Nephron (organoid): Measurements from ENCODE around the gene SUSD5.

Source experiments
- H3K27ac Mint-ChIP-seq, 3 experiments: 2 replicates each; pipeline ENCODE4 v1.8.0; 2020; ENCODE audit warnings: mixed read lengths in 3 of 3, mild to moderate bottlenecking in 2 of 3, moderate library complexity in 1 of 3
- H3K27me3 Mint-ChIP-seq: 2 replicates; pipeline ENCODE4 v1.8.0; 2021; ENCODE audit warnings: low read depth, mild to moderate bottlenecking, moderate library complexity, mixed read lengths
- H3K36me3 Mint-ChIP-seq: 2 replicates; pipeline ENCODE4 v1.8.0; 2020; ENCODE audit warnings: low read depth, mixed read lengths
- H3K4me1 Mint-ChIP-seq: 2 replicates; pipeline ENCODE4 v1.8.0; 2020; ENCODE audit warnings: mixed read lengths
- H3K4me3 Mint-ChIP-seq, 3 experiments: 2 replicates each; pipeline ENCODE4 v1.8.0; 2020; ENCODE audit warnings: mild to moderate bottlenecking in 3 of 3, mixed read lengths in 3 of 3, moderate library complexity in 2 of 3
- H3K9me3 Mint-ChIP-seq: 2 replicates; pipeline ENCODE4 v1.8.0; 2020; ENCODE audit warnings: mixed read lengths
- TF ChIP-seq, protein P1 (sequence below), 3 experiments: fragments of 200-600 bp; sonication (generic); IDR thresholded peaks; one replicate each; pipeline ENCODE4 v1.5.0; 2021; ENCODE audit warnings: antibody characterized with exemption in 3 of 3; ENCODE audit not compliant: unreplicated experiment in 3 of 3

Gene SUSD5

DNA sequence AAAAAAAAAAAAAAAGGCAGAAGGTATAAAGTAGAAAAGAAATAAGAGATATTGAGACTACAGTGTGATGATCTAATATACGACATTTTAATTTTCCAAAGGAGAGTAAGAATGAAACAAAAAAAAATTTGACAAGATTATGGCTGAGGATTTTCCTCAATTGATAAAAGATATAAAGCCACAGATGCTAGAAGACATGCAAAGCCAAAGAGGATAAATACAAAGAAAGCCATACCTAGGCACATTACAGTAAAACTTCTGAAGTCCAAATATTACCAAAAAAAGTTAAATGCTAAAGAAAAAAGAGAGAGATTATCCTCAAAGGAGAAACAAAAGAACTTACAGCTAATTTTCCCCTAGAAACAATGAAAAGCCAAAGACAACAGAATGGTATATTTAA, 20.3 kb upstream of the SUSD5 start:
- Mint-ChIP-seq H3K27ac (no peak overlapping the region), H3K27me3 (peaks cover 4% of the 10 kb centered on the region), H3K9me3 (peaks cover 8% of the 10 kb centered on the region), H3K4me3 (no peak overlapping the region), H3K36me3 (no peaks in the 10 kb centered on the region), H3K4me1 (no peaks in the 10 kb centered on the region)
- TF ChIP-seq, protein P1, sequence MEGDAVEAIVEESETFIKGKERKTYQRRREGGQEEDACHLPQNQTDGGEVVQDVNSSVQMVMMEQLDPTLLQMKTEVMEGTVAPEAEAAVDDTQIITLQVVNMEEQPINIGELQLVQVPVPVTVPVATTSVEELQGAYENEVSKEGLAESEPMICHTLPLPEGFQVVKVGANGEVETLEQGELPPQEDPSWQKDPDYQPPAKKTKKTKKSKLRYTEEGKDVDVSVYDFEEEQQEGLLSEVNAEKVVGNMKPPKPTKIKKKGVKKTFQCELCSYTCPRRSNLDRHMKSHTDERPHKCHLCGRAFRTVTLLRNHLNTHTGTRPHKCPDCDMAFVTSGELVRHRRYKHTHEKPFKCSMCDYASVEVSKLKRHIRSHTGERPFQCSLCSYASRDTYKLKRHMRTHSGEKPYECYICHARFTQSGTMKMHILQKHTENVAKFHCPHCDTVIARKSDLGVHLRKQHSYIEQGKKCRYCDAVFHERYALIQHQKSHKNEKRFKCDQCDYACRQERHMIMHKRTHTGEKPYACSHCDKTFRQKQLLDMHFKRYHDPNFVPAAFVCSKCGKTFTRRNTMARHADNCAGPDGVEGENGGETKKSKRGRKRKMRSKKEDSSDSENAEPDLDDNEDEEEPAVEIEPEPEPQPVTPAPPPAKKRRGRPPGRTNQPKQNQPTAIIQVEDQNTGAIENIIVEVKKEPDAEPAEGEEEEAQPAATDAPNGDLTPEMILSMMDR (IDR thresholded peaks at IDR 0.05; ENCODE audit: unreplicated experiment in 3 of 3): no peak

DNA sequence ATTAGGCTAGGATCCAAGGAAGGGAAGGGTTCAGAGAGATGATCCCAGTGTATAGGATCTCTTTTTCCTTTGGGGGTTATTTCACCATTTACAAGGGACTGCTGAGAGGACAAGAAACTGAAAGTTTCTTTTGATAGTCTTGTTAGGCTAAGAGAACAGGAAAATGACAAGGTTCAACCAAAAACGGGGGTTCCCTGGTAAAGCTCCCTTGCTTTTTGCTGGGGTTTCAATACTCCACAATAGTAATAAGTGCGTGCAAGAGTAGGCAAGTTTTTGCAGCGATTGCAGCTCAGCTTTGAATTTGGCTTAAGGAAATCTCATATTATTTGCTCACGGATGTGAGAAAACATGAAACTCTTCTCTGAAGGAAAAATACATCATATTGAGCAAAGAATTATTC, 18.8 kb upstream of the SUSD5 start:
- Mint-ChIP-seq H3K9me3 (peaks cover 8% of the 10 kb centered on the region), H3K27me3 (peaks cover 4% of the 10 kb centered on the region), H3K27ac (no peak overlapping the region), H3K36me3 (no peaks in the 10 kb centered on the region), H3K4me1 (no peaks in the 10 kb centered on the region), H3K4me3 (no peak overlapping the region)
- TF ChIP-seq, protein P1 (IDR thresholded peaks at IDR 0.05; ENCODE audit: unreplicated experiment in 3 of 3): no peak

DNA sequence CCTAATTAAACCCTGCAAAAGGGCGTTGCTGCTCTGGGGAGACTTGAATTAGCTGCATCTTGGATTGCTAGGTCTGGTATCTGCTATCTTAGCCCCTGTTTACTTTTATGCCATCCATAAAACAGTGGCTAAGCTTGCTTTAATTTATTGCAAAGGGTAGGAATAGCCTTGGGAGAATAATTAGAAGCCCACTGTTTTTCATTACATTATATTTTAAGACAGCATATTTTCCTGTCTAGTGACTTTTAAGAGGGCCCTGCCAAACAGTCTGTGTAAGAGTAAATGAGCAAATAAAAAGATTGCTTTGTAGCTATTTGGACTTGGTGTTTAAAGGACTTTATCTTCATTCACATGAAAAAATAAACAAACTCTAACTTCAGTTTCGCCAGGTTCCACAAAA, 17.4 kb upstream of the SUSD5 start:
- H3K9me3 Mint-ChIP-seq: peaks cover 8% of the 10 kb centered on the region
- no peaks in the 10 kb centered on the region for H3K36me3 Mint-ChIP-seq
- H3K4me1 Mint-ChIP-seq: no peaks in the 10 kb centered on the region
- H3K4me3 Mint-ChIP-seq: no peak overlapping the region
- H3K27me3 Mint-ChIP-seq: peaks cover 4% of the 10 kb centered on the region
- H3K27ac Mint-ChIP-seq: no peak overlapping the region
- TF ChIP-seq, protein P1 (IDR thresholded peaks at IDR 0.05; ENCODE audit: unreplicated experiment in 3 of 3): no peak

DNA sequence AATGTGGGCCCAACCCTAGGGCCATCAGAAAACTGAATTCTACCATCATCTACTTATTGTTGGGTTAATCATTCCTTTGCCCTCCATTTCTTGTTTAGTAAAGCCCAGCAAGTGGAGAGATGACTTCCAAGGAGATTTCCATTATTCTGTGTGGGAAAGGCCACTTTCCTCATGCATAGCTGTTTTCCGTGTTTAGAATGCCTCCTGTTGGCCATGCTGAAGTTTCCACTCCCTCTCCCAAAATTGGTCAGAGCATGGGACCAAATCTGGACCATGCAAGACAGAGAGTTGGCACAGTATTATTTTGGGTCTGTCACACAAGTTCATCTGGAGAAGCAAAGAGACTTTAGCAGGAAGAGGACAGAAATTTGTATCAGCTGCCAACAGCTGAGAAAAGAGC, 15.3 kb upstream of the SUSD5 start:
- no peaks in the 10 kb centered on the region for H3K36me3 Mint-ChIP-seq
- peaks cover 6% of the 10 kb centered on the region for H3K9me3 Mint-ChIP-seq
- no peaks in the 10 kb centered on the region for H3K4me1 Mint-ChIP-seq
- TF ChIP-seq, protein P1 (IDR thresholded peaks at IDR 0.05; ENCODE audit: unreplicated experiment in 3 of 3): no peak
- no peaks in the 10 kb centered on the region for H3K27me3 Mint-ChIP-seq
- no peak overlapping the region for H3K27ac Mint-ChIP-seq
- H3K4me3 Mint-ChIP-seq: no peak overlapping the region

DNA sequence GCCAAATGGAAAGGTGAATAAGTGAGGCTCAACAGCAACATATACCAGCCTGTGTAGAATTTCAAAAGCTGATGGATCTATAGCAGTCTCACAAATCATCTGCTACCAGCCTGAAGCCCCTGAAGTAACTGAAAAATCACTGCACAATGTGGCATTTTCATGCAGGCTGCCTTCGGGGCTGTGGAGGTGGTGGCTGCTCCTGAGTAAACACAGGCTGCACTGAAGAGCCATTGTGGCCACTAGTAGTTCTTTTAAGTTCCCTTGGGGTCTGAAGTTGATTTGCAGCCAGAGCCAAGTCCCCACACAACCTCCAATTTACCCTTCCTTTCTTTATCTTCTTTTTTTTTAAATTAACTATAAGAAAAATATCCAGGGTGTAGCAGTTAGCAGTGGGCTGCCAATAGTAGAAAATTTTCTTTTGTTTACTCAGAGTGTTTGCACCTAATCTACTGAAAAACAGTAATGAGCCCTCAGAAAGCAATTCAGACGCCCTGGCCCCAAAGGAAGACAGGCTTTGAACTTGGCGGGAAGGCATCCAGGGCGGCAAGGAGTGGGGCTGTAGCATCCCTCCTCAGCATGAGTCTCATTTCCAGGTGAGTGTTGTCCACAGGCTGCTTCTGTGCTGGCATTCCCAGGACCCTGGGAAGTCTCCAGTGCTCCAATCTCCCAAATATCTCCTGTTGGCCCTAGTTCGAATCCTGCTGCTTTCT, 13.3 kb upstream of the SUSD5 start:
- TF ChIP-seq, protein P1 (IDR thresholded peaks at IDR 0.05; ENCODE audit: unreplicated experiment in 3 of 3): no peak
- peaks cover 7% of the 10 kb centered on the region for H3K27me3 Mint-ChIP-seq
- H3K36me3 Mint-ChIP-seq: no peaks in the 10 kb centered on the region
- no peak overlapping the region for H3K27ac Mint-ChIP-seq
- no peak overlapping the region for H3K4me3 Mint-ChIP-seq
- H3K9me3 Mint-ChIP-seq: peaks cover 12% of the 10 kb centered on the region
- H3K4me1 Mint-ChIP-seq: no peaks in the 10 kb centered on the region

DNA sequence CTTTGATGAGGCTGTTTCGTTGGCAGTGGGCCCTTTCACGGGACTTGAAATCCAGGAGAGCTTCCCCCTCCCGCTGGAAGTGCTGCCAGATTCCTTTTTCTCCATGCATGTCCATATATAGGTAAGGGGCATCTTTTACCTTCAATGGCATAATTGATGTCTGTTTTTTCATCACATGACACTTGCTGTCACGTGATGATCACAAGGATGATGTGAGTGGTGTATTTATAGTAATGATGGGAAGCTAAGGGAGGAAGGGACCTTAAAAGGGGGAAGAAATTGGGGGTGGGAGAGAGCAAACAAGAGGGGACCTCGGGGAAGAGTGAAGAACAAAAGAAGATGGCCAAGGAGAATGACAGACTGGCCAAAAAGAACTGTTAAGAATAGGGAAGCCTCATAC, 11.3 kb upstream of the SUSD5 start:
- Mint-ChIP-seq H3K27ac (no peak overlapping the region), H3K27me3 (peaks cover 7% of the 10 kb centered on the region), H3K36me3 (no peaks in the 10 kb centered on the region), H3K4me1 (no peaks in the 10 kb centered on the region), H3K4me3 (no peak overlapping the region), H3K9me3 (peaks cover 12% of the 10 kb centered on the region)
- TF ChIP-seq, protein P1 (IDR thresholded peaks at IDR 0.05; ENCODE audit: unreplicated experiment in 3 of 3): no peak
